Mucosa of descending colon (tissue), 3 donors: ENCODE data around the gene GALNT7. TPM values are rescaled to one million over a fixed set of nuclear protein-coding genes. Genes with fewer than 3 reads are reported as not detected.

Experiments
- ATAC-seq: fragments of 200-7000 bp; cut with Tn5 transposase; one replicate; pipeline ENCODE4 v1.9.1; 2020; ENCODE audit warnings: mild to moderate bottlenecking, moderate library complexity
- DNase-seq, 3 donors: peaks; one replicate each; pipeline ENCODE4 v3.0.0-alpha.2; 2020
- H3K36me3 ChIP-seq: fragments of 200-600 bp; one replicate; pipeline ENCODE4 v1.8.0; 2021; ENCODE audit warnings: low read depth, mild to moderate bottlenecking
- H3K4me1 ChIP-seq: fragments of 200-600 bp; one replicate; pipeline ENCODE4 v1.8.0; 2021; ENCODE audit warnings: low read depth, mild to moderate bottlenecking
- H3K4me3 ChIP-seq: fragments of 200-600 bp; one replicate; pipeline ENCODE4 v1.8.0; 2021; ENCODE audit warnings: mild to moderate bottlenecking
- H3K9me3 ChIP-seq: fragments of 200-600 bp; one replicate; pipeline ENCODE4 v1.8.0; 2021; ENCODE audit warnings: mild to moderate bottlenecking
- CTCF ChIP-seq: fragments of 200-600 bp; IDR thresholded peaks from one replicate; pipeline ENCODE4 v1.8.0; 2022; ENCODE audit warnings: antibody characterized with exemption, mild to moderate bottlenecking
- intact Hi-C, 2 donors: fragments of 100-400 bp; cut with DNase I in 1 of 2; cut with micrococcal nuclease in 1 of 2; formaldehyde crosslinking; loops; one replicate each; pipeline versions ENCODE4 v1.11.0 to v1.11.1; 2022; cut with DNase I, micrococcal nuclease
- total RNA-seq, 3 donors: library from RNA; stranded (reverse); fragmentation: NEBNext Ultra II Directional in 2 of 3; extraction: Animal tissue kit (Norgen Biotek cat#: 25700) in 2 of 3; gene quantifications; one replicate each; pipeline versions ENCODE4 v1.2.1 to v1.2.4, GENCODE V29; 2021 to 2023
- donor health status: DM: no; HTN: no; CAD: no; lungs with moderate emphysema.
- donor health status: DM: no; HTN: no; CAD: no.
- donor health status: DM: no; HTN: yes; CAD: no.

The GALNT7 gene
- total RNA-seq, 3 donors from 2014 or later, result 61.4 to 141 (median 109) TPM

GRCh38 chr4:173211222-173211621, 42.6 kb downstream of the GALNT7 start:
- intact Hi-C loops, result no loop called here

GRCh38 chr4:173211838-173212237, 43.2 kb downstream of the GALNT7 start:
- ATAC-seq (peak; percentile 62), DNase-seq (no peak)
- intact Hi-C loops, result no loop called here
- Histone ChIP-seq H3K4me3 (no peak overlapping the region), H3K9me3 (no peaks in the 10 kb centered on the region), H3K36me3 (no peaks in the 10 kb centered on the region), H3K4me1 (no peaks in the 10 kb centered on the region)
- no peak for TF ChIP-seq CTCF

More at GRCh38 chr4:173211222-173211621, 42.6 kb downstream of the GALNT7 start:
- TF ChIP-seq CTCF, result no peak
- Histone ChIP-seq H3K4me3 (no peak overlapping the region), H3K4me1 (no peaks in the 10 kb centered on the region), H3K36me3 (no peaks in the 10 kb centered on the region), H3K9me3 (no peaks in the 10 kb centered on the region)
- no peak for DNase-seq
- ATAC-seq, result no peak

GRCh38 chr4:173212379-173212778, 43.8 kb downstream of the GALNT7 start:
- TF ChIP-seq CTCF, result no peak
- Histone ChIP-seq H3K4me3 (no peak overlapping the region), H3K9me3 (no peaks in the 10 kb centered on the region), H3K4me1 (no peaks in the 10 kb centered on the region), H3K36me3 (no peaks in the 10 kb centered on the region)
- DNase-seq (no peak), ATAC-seq (no peak)
- intact Hi-C loops, result no loop called here

GRCh38 chr4:173213296-173213695, 44.7 kb downstream of the GALNT7 start:
- intact Hi-C loops, result no loop called here
- no peaks in the 10 kb centered on the region for H3K4me1 ChIP-seq
- no peak overlapping the region for H3K4me3 ChIP-seq
- no peaks in the 10 kb centered on the region for H3K9me3 ChIP-seq
- no peaks in the 10 kb centered on the region for H3K36me3 ChIP-seq
- ATAC-seq, result no peak
- DNase-seq, result no peak
- no peak for TF ChIP-seq CTCF

DNA sequence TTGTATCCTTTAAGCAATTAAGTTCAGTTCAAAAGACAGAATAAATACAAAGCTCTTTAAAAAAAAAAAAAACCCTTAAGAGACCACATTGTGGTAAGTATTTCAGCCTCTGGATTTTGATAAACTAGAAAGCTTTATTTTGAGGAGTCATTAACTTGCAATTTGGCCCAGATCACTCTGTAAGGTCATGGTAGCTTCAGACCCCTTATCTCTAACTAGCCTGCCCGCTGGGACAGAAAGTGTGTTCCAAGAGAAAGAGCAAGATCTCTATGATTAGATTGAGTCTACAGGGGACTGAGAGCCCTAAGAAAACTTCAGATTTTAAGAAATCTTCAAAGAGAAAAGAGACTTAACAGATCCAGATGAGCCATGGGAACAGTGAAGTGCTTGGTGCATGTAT, 45.6 kb downstream of the GALNT7 start:
- intact Hi-C loops, result no loop called here
- no peak overlapping the region for H3K4me3 ChIP-seq
- no peak for TF ChIP-seq CTCF
- no peaks in the 10 kb centered on the region for H3K4me1 ChIP-seq
- H3K9me3 ChIP-seq, result no peaks in the 10 kb centered on the region
- DNase-seq (no peak), ATAC-seq (no peak)
- H3K36me3 ChIP-seq, result no peaks in the 10 kb centered on the region

DNA sequence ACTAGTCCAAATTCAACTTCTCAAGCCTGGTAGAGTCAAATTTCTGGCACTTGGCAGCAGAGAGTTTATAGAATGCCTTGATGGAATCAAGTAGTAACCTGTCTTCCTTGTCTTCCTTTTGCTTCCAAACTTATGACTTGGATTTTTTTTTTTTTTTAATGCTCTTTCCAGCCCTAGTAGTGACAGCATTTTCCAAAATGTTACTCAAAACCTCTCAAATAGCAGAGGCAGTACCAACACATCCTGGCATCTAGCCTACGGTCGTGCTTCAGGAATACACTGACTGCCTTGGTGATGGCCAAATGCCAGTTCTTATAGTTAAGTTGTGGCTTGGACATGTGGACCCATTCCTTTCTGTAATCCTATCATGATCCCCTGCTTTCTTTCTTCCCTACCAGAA, 46.0 kb downstream of the GALNT7 start:
- DNase-seq, result no peak
- no peaks in the 10 kb centered on the region for H3K4me1 ChIP-seq
- no peak for ATAC-seq
- no peak for TF ChIP-seq CTCF
- no peaks in the 10 kb centered on the region for H3K36me3 ChIP-seq
- H3K4me3 ChIP-seq, result no peak overlapping the region
- intact Hi-C loops, result no loop called here
- no peaks in the 10 kb centered on the region for H3K9me3 ChIP-seq
